Measurements from ENCODE around the gene CNIH1. TPM values are rescaled to one million over a fixed set of nuclear protein-coding genes. Genes with fewer than 3 reads are reported as not detected.

The CNIH1 gene
- total and polyA plus RNA-seq, 4 donors, result 44.1 to 145 (median 85.7) TPM

GRCh38 chr14:54478636-54479215, 37.6 kb upstream of the CNIH1 start:
- Histone ChIP-seq H3K27me3 (ENCODE audit: control insufficient read depth in 3 of 3, insufficient read depth in 3 of 3, low read length in 2 of 3) (no peaks in the 10 kb centered on the region), H3K27ac (ENCODE audit: low read depth in 1 of 2, low read length in 1 of 2) (no peak overlapping the region), H3K9ac (ENCODE audit: insufficient read depth in 1 of 2, low read length in 2 of 2) (no peak overlapping the region), H3K4me1 (ENCODE audit: control insufficient read depth in 5 of 5, insufficient read depth in 5 of 5, low read length in 5 of 5) (peaks cover 0 to 7% (median 5%) of the 10 kb centered on the region in 5 donors), H3K4me3 (no peak overlapping the region), H3K9me3 (ENCODE audit: control insufficient read depth in 4 of 4, insufficient read depth in 3 of 4, low read length in 3 of 4) (no peaks in the 10 kb centered on the region), H3K36me3 (ENCODE audit: control insufficient read depth in 4 of 4, insufficient read depth in 4 of 4, low read length in 4 of 4) (peaks cover 0 to 15% (median 11%) of the 10 kb centered on the region in 4 donors)
- TF ChIP-seq CTCF (IDR thresholded peaks at IDR 0.05; ENCODE audit: control extremely low read depth, extremely low read depth), result no peak
- no peak for DNase-seq
- peak; percentile 27 for ATAC-seq (ENCODE audit: insufficient read depth, low FRiP score)
- 73 to 81% methylated on average over 3 of the region's 3 CpGs for WGBS, 2 donors

- Histone ChIP-seq H3K27ac (ENCODE audit: low read depth in 1 of 2, low read length in 1 of 2) (no peak overlapping the region), H3K9ac (ENCODE audit: insufficient read depth in 1 of 2, low read length in 2 of 2) (no peak overlapping the region), H3K4me1 (ENCODE audit: control insufficient read depth in 5 of 5, insufficient read depth in 5 of 5, low read length in 5 of 5) (peaks cover 0 to 8% (median 5%) of the 10 kb centered on the region in 5 donors), H3K27me3 (ENCODE audit: control insufficient read depth in 3 of 3, insufficient read depth in 3 of 3, low read length in 2 of 3) (no peaks in the 10 kb centered on the region), H3K4me3 (no peak overlapping the region), H3K9me3 (ENCODE audit: control insufficient read depth in 4 of 4, insufficient read depth in 3 of 4, low read length in 3 of 4) (no peaks in the 10 kb centered on the region), H3K36me3 (ENCODE audit: control insufficient read depth in 4 of 4, insufficient read depth in 4 of 4, low read length in 4 of 4) (peaks cover 1 to 14% (median 5%) of the 10 kb centered on the region in 4 donors)
- ATAC-seq (ENCODE audit: insufficient read depth, low FRiP score) (no peak), DNase-seq (no peak)
- 89 to 93% methylated on average over 4 of the region's 4 CpGs for WGBS, 2 donors
- TF ChIP-seq CTCF (IDR thresholded peaks at IDR 0.05; ENCODE audit: control extremely low read depth, extremely low read depth), result no peak
Observed at GRCh38 chr14:54475911-54476310, 34.7 kb upstream of the CNIH1 start.

GRCh38 chr14:54475187-54475899, 34.2 kb upstream of the CNIH1 start:
- ATAC-seq (ENCODE audit: insufficient read depth, low FRiP score), result no peak
- Histone ChIP-seq H3K36me3 (ENCODE audit: control insufficient read depth in 4 of 4, insufficient read depth in 4 of 4, low read length in 4 of 4) (peaks cover 1 to 14% (median 5%) of the 10 kb centered on the region in 4 donors), H3K4me3 (no peak overlapping the region), H3K4me1 (ENCODE audit: control insufficient read depth in 5 of 5, insufficient read depth in 5 of 5, low read length in 5 of 5) (peaks cover 0 to 8% (median 5%) of the 10 kb centered on the region in 5 donors), H3K9ac (ENCODE audit: insufficient read depth in 1 of 2, low read length in 2 of 2) (no peak overlapping the region), H3K27ac (ENCODE audit: low read depth in 1 of 2, low read length in 1 of 2) (no peak overlapping the region), H3K9me3 (ENCODE audit: control insufficient read depth in 4 of 4, insufficient read depth in 3 of 4, low read length in 3 of 4) (no peaks in the 10 kb centered on the region), H3K27me3 (ENCODE audit: control insufficient read depth in 3 of 3, insufficient read depth in 3 of 3, low read length in 2 of 3) (no peaks in the 10 kb centered on the region)
- no peak for TF ChIP-seq CTCF (IDR thresholded peaks at IDR 0.05; ENCODE audit: control extremely low read depth, extremely low read depth)
- whole genome bisulfite sequencing, 2 donors, result 68 to 76% methylated on average over 4 of the region's 4 CpGs
- peak in 2 of 3 donors; percentile 24 to 48 for DNase-seq
